NCI-H82 treated with DMSO at 0.1 percent for 48 hours (cell line): ENCODE data around the gene ERCC1.

Experiments used
- DNase-seq: peaks from one replicate; lab custom pipeline; 2025; ENCODE audit not compliant: unreplicated experiment; lab: John Stamatoyannopoulos, UW

ERCC1 gene

GRCh38 chr19:45368737-45369340, 54.9 kb downstream of the ERCC1 start:
- DNase-seq, result no peak

- DNase-seq, result no peak
These were observed 55.6 kb downstream of the ERCC1 start for GRCh38 chr19:45368127-45368526.

- no peak for DNase-seq
These were observed 59.0 kb downstream of the ERCC1 start for GRCh38 chr19:45364696-45365095.

GRCh38 chr19:45363861-45364459, 59.8 kb downstream of the ERCC1 start:
- no peak for DNase-seq

GRCh38 chr19:45362291-45362690, 61.4 kb downstream of the ERCC1 start:
- no peak for DNase-seq

- no peak for DNase-seq
These were observed 62.1 kb downstream of the ERCC1 start for GRCh38 chr19:45361608-45362007.

- no peak for DNase-seq
These were observed 65.4 kb downstream of the ERCC1 start for GRCh38 chr19:45358213-45358792.

GRCh38 chr19:45357445-45357783, 66.3 kb downstream of the ERCC1 start:
- no peak for DNase-seq
